Muscle layer of colon (tissue), 2 donors: ENCODE measurements around the gene SF3A2.

ENCODE experiments used
- H3K27ac ChIP-seq: one replicate; pipeline ENCODE4 v1.7.0; 2013; ENCODE audit warnings: low read depth, mild to moderate bottlenecking, low read length, moderate library complexity
- H3K27me3 ChIP-seq, 2 donors: one replicate each; pipeline ENCODE4 v1.7.0; 2013; ENCODE audit warnings: low read length in 2 of 2, mild to moderate bottlenecking in 2 of 2; ENCODE audit not compliant: insufficient read depth in 2 of 2, control insufficient read depth in 1 of 2
- H3K36me3 ChIP-seq: one replicate; pipeline ENCODE4 v1.7.0; 2013; ENCODE audit warnings: mild to moderate bottlenecking, low read length; ENCODE audit not compliant: insufficient read depth
- H3K4me1 ChIP-seq: one replicate; pipeline ENCODE4 v1.7.0; 2013; ENCODE audit warnings: mild to moderate bottlenecking, low read length; ENCODE audit not compliant: insufficient read depth
- H3K4me3 ChIP-seq, 2 donors: one replicate each; pipeline ENCODE4 v1.7.0; 2013; ENCODE audit warnings: low read length in 2 of 2, low read depth in 1 of 2, mild to moderate bottlenecking in 1 of 2, moderate library complexity in 1 of 2
- H3K9ac ChIP-seq: one replicate; pipeline ENCODE4 v1.7.0; 2013; ENCODE audit warnings: low read length
- H3K9me3 ChIP-seq: one replicate; pipeline ENCODE4 v1.7.0; 2013; ENCODE audit warnings: mild to moderate bottlenecking, low read length
- donor health status: abdominal sarcoma.
- donor health status: Adenocarcinoma of cecum.

The SF3A2 gene

DNA sequence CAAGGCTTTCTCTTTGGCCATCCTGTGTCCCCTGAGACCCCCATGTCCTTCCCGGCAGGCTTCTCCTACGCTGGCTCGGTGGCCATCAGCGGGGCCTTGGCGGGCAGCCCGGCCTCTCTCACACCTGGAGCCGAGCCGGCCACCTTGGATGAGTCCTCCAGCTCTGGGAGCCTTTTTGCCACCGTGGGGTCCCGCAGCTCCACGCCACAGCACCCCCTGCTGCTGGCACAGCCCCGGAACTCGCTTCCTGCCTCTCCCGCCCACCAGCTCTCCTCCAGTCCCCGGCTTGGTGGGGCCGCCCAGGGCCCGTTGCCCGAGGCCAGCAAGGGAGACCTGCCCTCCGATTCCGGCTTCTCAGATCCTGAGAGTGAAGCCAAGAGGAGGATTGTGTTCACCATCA lies 14.7 kb upstream of the SF3A2 start:
- Histone ChIP-seq H3K4me3 (no peak overlapping the region), H3K4me1 (no peaks in the 10 kb centered on the region), H3K9me3 (no peaks in the 10 kb centered on the region), H3K27ac (no peak overlapping the region), H3K27me3 (no peaks in the 10 kb centered on the region), H3K36me3 (peaks cover 31% of the 10 kb centered on the region), H3K9ac (no peak overlapping the region)

GRCh38 chr19:2223391-2223790 lies 13.2 kb upstream of the SF3A2 start:
- H3K4me1 ChIP-seq, result no peaks in the 10 kb centered on the region
- H3K4me3 ChIP-seq, result no peak overlapping the region
- peaks cover 31% of the 10 kb centered on the region for H3K36me3 ChIP-seq
- no peaks in the 10 kb centered on the region for H3K27me3 ChIP-seq
- no peak overlapping the region for H3K9ac ChIP-seq
- H3K9me3 ChIP-seq, result no peaks in the 10 kb centered on the region
- H3K27ac ChIP-seq, result no peak overlapping the region

- no peaks in the 10 kb centered on the region for H3K27me3 ChIP-seq
- no peaks in the 10 kb centered on the region for H3K4me1 ChIP-seq
- H3K27ac ChIP-seq, result no peak overlapping the region
- peaks cover 31% of the 10 kb centered on the region for H3K36me3 ChIP-seq
- H3K9me3 ChIP-seq, result no peaks in the 10 kb centered on the region
- no peak overlapping the region for H3K4me3 ChIP-seq
- no peak overlapping the region for H3K9ac ChIP-seq
These were observed 12.7 kb upstream of the SF3A2 start for GRCh38 chr19:2223959-2224358.

DNA sequence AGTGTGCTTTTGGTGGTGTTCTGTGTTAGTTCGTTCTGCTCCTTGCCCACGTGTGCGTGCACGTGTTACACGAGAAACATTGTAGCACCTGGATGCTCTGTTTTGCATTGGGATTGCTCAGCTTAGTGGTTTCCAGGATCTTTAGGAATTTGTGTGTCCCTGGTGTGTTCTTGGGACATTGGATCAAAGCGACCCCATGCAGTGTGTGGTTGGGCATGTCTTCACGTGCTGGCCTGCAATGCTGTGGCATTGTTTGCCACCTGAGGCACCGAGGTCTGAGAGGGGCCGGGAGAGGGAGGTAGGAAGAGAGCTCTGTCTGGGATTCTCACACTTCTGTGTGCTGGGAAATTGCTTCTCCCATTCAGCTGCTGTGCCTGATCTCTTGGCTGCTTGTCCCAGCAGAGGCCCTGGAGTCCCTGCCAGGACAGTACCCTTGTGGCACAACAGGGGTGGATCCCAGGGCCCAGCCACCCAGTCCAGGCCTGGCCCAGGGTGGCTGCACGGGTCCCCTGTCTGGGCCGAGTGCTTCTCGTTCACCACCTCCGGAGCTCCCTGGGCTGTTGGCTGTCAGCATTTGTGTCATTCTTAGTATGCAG lies 11.8 kb upstream of the SF3A2 start:
- Histone ChIP-seq H3K36me3 (peaks cover 27% of the 10 kb centered on the region), H3K27ac (no peak overlapping the region), H3K27me3 (no peaks in the 10 kb centered on the region), H3K4me3 (no peak overlapping the region), H3K9me3 (no peaks in the 10 kb centered on the region), H3K9ac (no peak overlapping the region), H3K4me1 (no peaks in the 10 kb centered on the region)

DNA sequence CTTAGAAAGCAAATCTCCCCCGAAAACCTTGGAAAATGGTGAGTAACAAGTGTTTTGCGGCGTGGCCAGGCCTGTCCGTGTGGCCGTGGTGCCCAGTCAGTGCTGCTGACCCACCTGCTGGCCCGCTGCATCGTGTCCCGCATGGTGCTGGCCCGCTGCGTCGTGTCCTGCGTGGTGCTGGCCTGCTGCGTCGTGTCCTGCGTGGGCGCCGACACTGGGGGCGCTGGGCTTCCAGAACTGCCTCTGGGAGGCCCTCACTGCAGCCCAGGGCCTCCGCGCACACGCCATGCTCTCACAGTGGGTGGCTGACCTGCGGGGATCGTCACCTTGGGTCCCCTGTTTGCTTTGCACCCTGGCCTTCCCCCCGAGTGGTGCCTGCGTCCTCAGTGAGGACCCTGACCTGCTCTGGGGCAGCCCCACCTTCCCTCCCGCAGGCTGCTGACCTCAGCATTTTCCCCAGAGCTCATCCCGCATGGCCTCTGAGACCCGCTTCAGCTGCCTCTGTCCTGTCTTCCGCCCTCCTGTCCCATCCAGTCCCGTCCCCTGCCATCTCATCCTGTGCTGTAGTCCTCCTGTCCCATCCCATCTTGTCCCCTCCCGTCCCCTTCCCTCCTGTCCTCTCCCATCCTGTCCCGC lies 11.1 kb upstream of the SF3A2 start:
- Histone ChIP-seq H3K27me3 (no peaks in the 10 kb centered on the region), H3K36me3 (peaks cover 26% of the 10 kb centered on the region), H3K4me3 (no peak overlapping the region), H3K9ac (no peak overlapping the region), H3K27ac (no peak overlapping the region), H3K9me3 (no peaks in the 10 kb centered on the region), H3K4me1 (no peaks in the 10 kb centered on the region)

- Histone ChIP-seq H3K27me3 (no peaks in the 10 kb centered on the region), H3K4me3 (no peak overlapping the region), H3K9ac (no peak overlapping the region), H3K4me1 (no peaks in the 10 kb centered on the region), H3K36me3 (peaks cover 21% of the 10 kb centered on the region), H3K9me3 (no peaks in the 10 kb centered on the region), H3K27ac (no peak overlapping the region)
These were observed 10.4 kb upstream of the SF3A2 start for GRCh38 chr19:2226051-2226839.

DNA sequence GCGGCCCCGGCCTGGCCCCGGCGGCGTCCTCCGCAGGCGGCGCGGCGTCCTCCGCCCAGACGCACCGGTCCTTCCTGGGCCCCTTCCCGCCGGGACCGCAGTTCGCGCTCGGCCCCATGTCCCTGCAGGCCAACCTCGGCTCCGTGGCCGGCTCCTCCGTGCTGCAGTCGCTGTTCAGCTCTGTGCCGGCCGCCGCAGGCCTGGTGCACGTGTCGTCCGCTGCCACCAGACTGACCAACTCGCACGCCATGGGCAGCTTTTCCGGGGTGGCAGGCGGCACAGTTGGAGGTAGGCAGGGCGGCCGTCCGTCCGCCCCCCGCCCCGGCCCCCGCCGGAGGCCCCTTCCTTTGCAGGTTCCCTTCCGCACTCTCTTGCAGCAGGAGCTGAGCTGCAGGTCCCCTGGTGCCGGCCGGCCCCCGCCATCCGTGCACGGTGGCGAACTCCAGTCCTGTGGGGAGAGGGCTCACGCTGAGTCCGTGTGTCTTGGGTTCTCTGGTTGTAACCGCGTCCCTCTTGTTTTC lies 9.7 kb upstream of the SF3A2 start:
- Histone ChIP-seq H3K27ac (no peak overlapping the region), H3K4me1 (no peaks in the 10 kb centered on the region), H3K9ac (no peak overlapping the region), H3K9me3 (no peaks in the 10 kb centered on the region), H3K27me3 (no peaks in the 10 kb centered on the region), H3K4me3 (no peak overlapping the region), H3K36me3 (peaks cover 21% of the 10 kb centered on the region)

GRCh38 chr19:2227415-2228156 lies 9.0 kb upstream of the SF3A2 start:
- Histone ChIP-seq H3K27me3 (no peaks in the 10 kb centered on the region), H3K27ac (no peak overlapping the region), H3K9me3 (no peaks in the 10 kb centered on the region), H3K9ac (no peak overlapping the region), H3K4me3 (no peak overlapping the region), H3K36me3 (peaks cover 22% of the 10 kb centered on the region), H3K4me1 (no peaks in the 10 kb centered on the region)

GRCh38 chr19:2228157-2229030 lies 8.2 kb upstream of the SF3A2 start:
- no peak overlapping the region for H3K4me3 ChIP-seq
- no peaks in the 10 kb centered on the region for H3K4me1 ChIP-seq
- H3K36me3 ChIP-seq, result peaks cover 30% of the 10 kb centered on the region
- no peaks in the 10 kb centered on the region for H3K27me3 ChIP-seq
- H3K9ac ChIP-seq, result no peak overlapping the region
- H3K27ac ChIP-seq, result no peak overlapping the region
- H3K9me3 ChIP-seq, result no peaks in the 10 kb centered on the region

DNA sequence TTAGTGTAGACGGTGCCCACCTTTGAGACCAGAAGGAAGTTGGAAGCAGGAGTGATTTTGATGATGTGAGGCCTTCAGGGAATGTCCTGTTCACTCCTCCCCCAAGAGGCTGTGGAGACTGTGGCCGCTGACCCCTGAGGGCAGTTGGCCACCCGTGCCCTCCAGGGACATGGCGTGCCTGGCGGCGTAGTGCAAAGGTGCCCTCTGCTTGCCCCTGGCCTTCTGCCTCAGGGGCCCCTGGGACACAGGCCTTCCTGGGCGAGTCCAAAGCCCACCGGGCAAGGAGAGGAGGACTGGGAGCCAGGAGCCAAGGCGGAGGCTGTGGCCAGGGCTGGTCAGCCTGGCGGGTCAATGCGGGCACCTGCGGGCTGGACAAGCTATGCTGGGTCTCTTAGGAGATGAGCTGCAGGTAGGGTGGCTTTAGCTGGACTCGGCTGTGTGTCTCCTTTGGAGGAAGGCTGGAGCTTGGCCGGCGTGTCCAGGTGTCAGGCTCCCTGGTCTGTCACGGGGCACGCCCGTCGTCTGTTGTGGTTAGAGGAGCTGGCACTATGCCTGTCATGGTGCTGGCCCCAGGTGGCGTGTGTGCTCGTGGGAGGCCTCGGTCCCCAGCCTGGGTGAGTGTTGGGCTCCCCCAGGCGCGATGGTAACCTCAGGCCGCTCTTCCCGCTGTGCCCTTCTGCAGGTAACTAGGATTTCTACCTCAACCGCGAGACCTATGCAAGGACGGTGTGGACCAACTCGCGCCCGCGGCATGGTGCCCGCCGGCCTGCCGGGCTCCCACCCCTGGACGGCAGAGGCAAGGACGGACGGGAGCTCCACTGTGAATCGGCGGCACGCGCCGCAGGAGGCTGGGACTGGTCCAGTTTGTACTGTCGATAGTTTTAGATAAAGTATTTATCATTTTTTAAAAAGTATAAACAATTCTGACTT lies 7.3 kb upstream of the SF3A2 start:
- peaks cover 5% of the 10 kb centered on the region for H3K4me1 ChIP-seq
- H3K4me3 ChIP-seq, result no peak overlapping the region
- H3K9me3 ChIP-seq, result no peaks in the 10 kb centered on the region
- H3K9ac ChIP-seq, result no peak overlapping the region
- peaks cover 29% of the 10 kb centered on the region for H3K36me3 ChIP-seq
- H3K27ac ChIP-seq, result no peak overlapping the region
- H3K27me3 ChIP-seq, result no peaks in the 10 kb centered on the region
